HG02588 (cell line): ENCODE measurements around the gene DNAJC7.
A peak's percentile ranks its signal among the peaks of the same experiment; 100 is the strongest.
"Not testable (repeated sequence)": the region's sequence is repeated elsewhere in the genome, so short reads cannot be mapped to it uniquely, and the experiment has no call there.

Source experiments
- ATAC-seq: cut with Tn5 transposase; IDR thresholded peaks from one replicate; pipeline ENCODE4 v1.9.1; 2021; ENCODE audit warnings: mild to moderate bottlenecking, moderate library complexity; ENCODE audit not compliant: unreplicated experiment

The DNAJC7 gene

GRCh38 chr17:42041619-42042018 is 24.4 kb upstream of the DNAJC7 start:
- no peak for ATAC-seq

GRCh38 chr17:42040818-42041217 is 23.6 kb upstream of the DNAJC7 start:
- ATAC-seq, result no peak

- no peak for ATAC-seq
Observed at GRCh38 chr17:42039794-42040763, 22.8 kb upstream of the DNAJC7 start.

GRCh38 chr17:42038221-42038973 is 21.2 kb upstream of the DNAJC7 start:
- ATAC-seq, result no peak

GRCh38 chr17:42034059-42034458 is 16.8 kb upstream of the DNAJC7 start:
- ATAC-seq, result no peak

- no peak for ATAC-seq
Observed at GRCh38 chr17:42031584-42031983, 14.3 kb upstream of the DNAJC7 start.

GRCh38 chr17:42028791-42029127 is 11.5 kb upstream of the DNAJC7 start:
- ATAC-seq, result no peak

GRCh38 chr17:42027961-42028790 is 10.9 kb upstream of the DNAJC7 start:
- no peak for ATAC-seq

GRCh38 chr17:42027590-42027889 is 10.3 kb upstream of the DNAJC7 start:
- ATAC-seq, result no peak

GRCh38 chr17:42026857-42027589 is 9.8 kb upstream of the DNAJC7 start:
- ATAC-seq, result no peak

- no peak for ATAC-seq
Observed at GRCh38 chr17:42025936-42026335, 8.7 kb upstream of the DNAJC7 start.

- no peak for ATAC-seq
Observed at GRCh38 chr17:42025191-42025579, 7.9 kb upstream of the DNAJC7 start.

GRCh38 chr17:42023524-42024349 is 6.5 kb upstream of the DNAJC7 start:
- ATAC-seq, result no peak

GRCh38 chr17:42020845-42021244 is 3.6 kb upstream of the DNAJC7 start:
- not testable (repeated sequence) for ATAC-seq

- ATAC-seq, result peak; percentile 52
Observed at GRCh38 chr17:42019509-42020404, 2.5 kb upstream of the DNAJC7 start, which contains the start of gene NKIRAS2. Gene NKIRAS2 (plus strand): TSS chr17:42020090. CDS start chr17:42021578, 1,488 bp downstream.

GRCh38 chr17:42018988-42019387 is 1.7 kb upstream of the DNAJC7 start:
- ATAC-seq, result no peak

- ATAC-seq, result no peak
Observed at GRCh38 chr17:42018339-42018738, 1.1 kb upstream of the DNAJC7 start.

- no peak for ATAC-seq
Observed at GRCh38 chr17:42017866-42018200, 594 bp upstream of the DNAJC7 start.

GRCh38 chr17:42016411-42016831 is 818 bp downstream of the DNAJC7 start:
- ATAC-seq, result no peak
